ENCODE data around the gene SLC9A5. TPM values are rescaled to one million over a fixed set of nuclear protein-coding genes. Genes with fewer than 3 reads are reported as not detected.

SLC9A5 gene
- total RNA-seq, 1 donor from 2014 or later: 6.4 TPM

GRCh38 chr16:67247192-67248072 lies 1.3 kb upstream of the SLC9A5 start, which contains the start of gene FHOD1:
TSS of gene FHOD1 (minus strand) at chr16:67247481. CDS start at chr16:67247410, 71 bp downstream.
- Mint-ChIP-seq H3K27me3 (ENCODE audit: low read depth) (peaks cover 12% of the 10 kb centered on the region), H3K36me3 (ENCODE audit: low read depth) (peaks cover 6% of the 10 kb centered on the region), H3K4me1 (ENCODE audit: low read depth) (peaks cover 45% of the 10 kb centered on the region), H3K4me3 (ENCODE audit: low read depth) (peak within 1 kb of the TSS; percentile 82), H3K9me3 (no peaks in the 10 kb centered on the region), H3K27ac (peak within 1 kb of the TSS; percentile 77)
- DNase-seq (ENCODE audit: low spot score): peak; percentile 98
- intact Hi-C loops (cut with micrococcal nuclease): loop anchor here (2.0 to 10.0 kb wide), 6 partner anchors 31 to 597 kb away; partner anchors contain the start of genes ACD, AGRP, ATP6V0D1 and CENPT

GRCh38 chr16:67248073-67248400 lies 742 bp upstream of the SLC9A5 start:
- H3K36me3 Mint-ChIP-seq (ENCODE audit: low read depth): peaks cover 6% of the 10 kb centered on the region
- peak overlapping the region; percentile 82 for H3K4me3 Mint-ChIP-seq (ENCODE audit: low read depth)
- peaks cover 12% of the 10 kb centered on the region for H3K27me3 Mint-ChIP-seq (ENCODE audit: low read depth)
- intact Hi-C loops (cut with micrococcal nuclease): loop anchor here (5.0 to 10.0 kb wide), 4 partner anchors 66 to 597 kb away; partner anchors contain the start of genes AGRP, ATP6V0D1, CENPT and CES4A
- no peaks in the 10 kb centered on the region for H3K9me3 Mint-ChIP-seq
- H3K27ac Mint-ChIP-seq: peak overlapping the region; percentile 77
- no peak for DNase-seq (ENCODE audit: low spot score)
- peaks cover 43% of the 10 kb centered on the region for H3K4me1 Mint-ChIP-seq (ENCODE audit: low read depth)

- Mint-ChIP-seq H3K27ac (peak overlapping the region; percentile 57), H3K27me3 (ENCODE audit: low read depth) (peaks cover 12% of the 10 kb centered on the region), H3K4me3 (ENCODE audit: low read depth) (peak overlapping the region; percentile 80), H3K4me1 (ENCODE audit: low read depth) (peaks cover 30% of the 10 kb centered on the region), H3K36me3 (ENCODE audit: low read depth) (peaks cover 6% of the 10 kb centered on the region), H3K9me3 (no peaks in the 10 kb centered on the region)
- no peak for DNase-seq (ENCODE audit: low spot score)
- intact Hi-C loops (cut with micrococcal nuclease): loop anchor here (5.0 to 10.0 kb wide), 4 partner anchors 67 to 595 kb away; partner anchors contain the start of genes AGRP, ATP6V0D1, CENPT and CES4A
Measured at GRCh38 chr16:67249178-67250044, 632 bp downstream of the SLC9A5 start.

DNA sequence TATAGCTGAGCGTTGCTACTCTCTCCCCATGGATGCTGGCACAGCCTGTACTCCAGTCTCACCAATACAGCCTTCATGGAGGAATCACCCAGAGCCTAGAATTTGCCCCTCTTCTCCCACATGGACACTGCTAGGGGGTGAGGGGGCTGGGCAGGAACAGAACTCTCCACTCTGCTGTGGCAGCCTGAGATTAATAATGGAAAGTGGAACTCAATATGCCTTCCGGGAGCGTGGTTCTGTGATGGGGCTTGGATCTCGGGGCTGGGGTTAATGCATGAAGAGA lies 1.2 kb downstream of the SLC9A5 start:
- Mint-ChIP-seq H3K27ac (no peak overlapping the region), H3K9me3 (no peaks in the 10 kb centered on the region), H3K4me1 (ENCODE audit: low read depth) (peaks cover 24% of the 10 kb centered on the region), H3K4me3 (ENCODE audit: low read depth) (peak overlapping the region; percentile 80), H3K27me3 (ENCODE audit: low read depth) (peaks cover 12% of the 10 kb centered on the region), H3K36me3 (ENCODE audit: low read depth) (peaks cover 3% of the 10 kb centered on the region)
- intact Hi-C loops (cut with micrococcal nuclease): no loop called here
- no peak for DNase-seq (ENCODE audit: low spot score)

DNA sequence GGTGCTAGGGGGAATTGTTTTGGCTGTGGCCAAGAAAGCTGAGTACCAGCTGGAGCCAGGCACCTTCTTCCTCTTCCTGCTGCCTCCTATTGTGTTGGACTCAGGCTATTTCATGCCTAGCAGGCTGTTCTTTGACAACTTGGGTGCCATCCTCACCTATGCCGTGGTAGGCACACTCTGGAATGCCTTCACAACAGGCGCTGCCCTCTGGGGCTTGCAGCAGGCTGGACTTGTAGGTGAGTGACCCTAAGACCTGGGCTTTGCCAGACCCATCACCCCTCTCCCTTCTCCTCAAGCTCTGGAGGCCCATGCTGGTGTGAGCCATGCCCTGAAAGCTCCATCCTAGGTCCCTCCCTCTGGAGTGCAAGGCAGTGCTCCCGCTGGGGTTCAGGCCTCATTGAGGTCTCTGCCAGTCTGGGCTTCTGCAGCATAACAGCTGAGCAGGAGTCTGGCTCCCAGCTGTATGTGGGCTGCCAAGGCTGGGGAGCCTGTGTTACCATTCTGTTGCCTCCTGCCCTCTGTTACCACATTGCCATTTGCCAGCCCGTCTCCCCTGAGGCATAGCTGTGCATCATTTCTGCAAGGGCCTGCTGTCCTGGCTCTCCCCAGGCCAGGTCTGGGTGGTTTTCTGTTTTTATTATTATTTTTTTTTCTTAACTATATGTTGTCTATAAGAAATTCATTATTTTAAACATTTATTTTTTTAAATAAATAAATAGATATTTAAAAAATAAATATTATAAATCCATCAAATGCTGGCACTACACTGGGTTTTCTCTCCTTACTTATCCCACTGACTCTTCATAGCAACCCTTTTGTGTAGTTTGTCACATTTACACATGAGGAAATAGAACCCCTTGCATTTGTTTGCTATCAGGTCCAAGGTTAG lies 4.1 kb downstream of the SLC9A5 start:
- no peaks in the 10 kb centered on the region for H3K9me3 Mint-ChIP-seq
- no peaks in the 10 kb centered on the region for H3K36me3 Mint-ChIP-seq (ENCODE audit: low read depth)
- intact Hi-C loops (cut with micrococcal nuclease): no loop called here
- peaks cover 12% of the 10 kb centered on the region for H3K27me3 Mint-ChIP-seq (ENCODE audit: low read depth)
- no peak for DNase-seq (ENCODE audit: low spot score)
- H3K4me3 Mint-ChIP-seq (ENCODE audit: low read depth): no peak overlapping the region
- no peak overlapping the region for H3K27ac Mint-ChIP-seq
- peaks cover 15% of the 10 kb centered on the region for H3K4me1 Mint-ChIP-seq (ENCODE audit: low read depth)

DNA sequence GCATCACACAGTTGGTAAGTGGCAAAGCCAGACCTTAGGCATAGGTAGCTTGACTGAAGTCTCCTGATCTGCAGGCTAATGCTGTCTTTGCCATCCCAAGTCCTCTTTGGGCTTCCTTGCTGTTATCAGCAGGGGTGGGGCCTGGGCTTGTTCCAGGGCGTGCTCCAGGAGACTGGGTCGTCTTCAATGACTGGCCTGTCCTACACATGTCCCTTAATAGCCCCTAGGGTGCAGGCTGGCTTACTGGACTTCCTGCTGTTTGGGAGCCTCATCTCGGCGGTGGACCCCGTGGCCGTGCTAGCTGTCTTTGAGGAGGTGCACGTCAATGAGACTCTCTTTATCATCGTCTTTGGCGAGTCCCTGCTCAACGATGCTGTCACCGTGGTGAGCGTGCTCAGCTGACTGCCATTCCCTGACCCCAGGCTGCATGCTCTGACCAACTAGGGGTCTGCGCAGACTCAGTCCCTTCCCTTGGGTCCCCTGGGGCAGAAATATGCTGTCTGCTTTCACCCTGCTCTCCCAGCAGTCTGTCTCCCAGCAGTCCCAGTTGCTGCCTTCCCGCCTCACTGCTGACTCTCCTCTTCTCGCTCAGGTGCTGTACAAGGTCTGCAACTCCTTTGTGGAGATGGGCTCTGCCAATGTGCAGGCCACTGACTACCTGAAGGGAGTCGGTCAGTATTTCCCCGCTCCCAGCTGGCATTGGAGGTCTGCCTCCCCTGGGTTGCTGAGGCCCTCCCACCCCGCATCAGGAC lies 6.2 kb downstream of the SLC9A5 start:
- Mint-ChIP-seq H3K9me3 (no peaks in the 10 kb centered on the region), H3K4me1 (ENCODE audit: low read depth) (peaks cover 4% of the 10 kb centered on the region), H3K27ac (no peak overlapping the region), H3K4me3 (ENCODE audit: low read depth) (no peak overlapping the region), H3K36me3 (ENCODE audit: low read depth) (no peaks in the 10 kb centered on the region), H3K27me3 (ENCODE audit: low read depth) (peaks cover 4% of the 10 kb centered on the region)
- DNase-seq (ENCODE audit: low spot score): no peak
- intact Hi-C loops (cut with micrococcal nuclease): no loop called here

DNA sequence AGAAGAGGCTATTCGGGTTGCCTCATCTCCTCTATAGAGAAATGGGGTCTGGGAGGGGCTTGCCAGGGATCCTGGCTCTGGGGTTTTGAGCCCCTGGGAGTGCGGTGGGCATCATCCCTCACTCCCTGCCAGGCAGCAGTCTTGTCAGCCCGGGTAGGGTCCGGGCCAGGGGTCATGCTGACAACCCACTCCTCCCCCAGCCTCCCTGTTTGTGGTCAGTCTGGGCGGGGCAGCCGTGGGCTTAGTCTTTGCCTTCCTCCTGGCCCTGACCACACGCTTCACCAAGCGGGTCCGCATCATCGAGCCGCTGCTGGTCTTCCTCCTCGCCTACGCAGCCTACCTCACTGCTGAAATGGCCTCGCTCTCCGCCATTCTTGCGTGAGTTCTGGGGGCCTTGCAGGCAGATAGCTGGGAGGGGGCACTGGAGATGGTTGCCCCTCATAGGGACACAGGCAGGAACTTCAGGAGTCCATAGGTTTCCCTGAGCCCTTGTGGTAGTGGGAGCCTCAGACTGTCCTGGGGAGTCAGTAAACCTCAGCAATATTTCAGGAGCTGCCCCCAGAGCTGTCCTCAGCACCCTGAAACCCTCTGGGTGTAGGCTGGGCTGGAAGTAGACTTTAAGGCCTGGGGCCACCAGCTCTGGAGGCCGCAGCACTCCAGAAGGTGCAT lies 6.9 kb downstream of the SLC9A5 start:
- Mint-ChIP-seq H3K27me3 (ENCODE audit: low read depth) (no peaks in the 10 kb centered on the region), H3K9me3 (no peaks in the 10 kb centered on the region), H3K27ac (no peak overlapping the region), H3K4me1 (ENCODE audit: low read depth) (peaks cover 4% of the 10 kb centered on the region), H3K4me3 (ENCODE audit: low read depth) (no peak overlapping the region), H3K36me3 (ENCODE audit: low read depth) (no peaks in the 10 kb centered on the region)
- no peak for DNase-seq (ENCODE audit: low spot score)
- intact Hi-C loops (cut with micrococcal nuclease): no loop called here

DNA sequence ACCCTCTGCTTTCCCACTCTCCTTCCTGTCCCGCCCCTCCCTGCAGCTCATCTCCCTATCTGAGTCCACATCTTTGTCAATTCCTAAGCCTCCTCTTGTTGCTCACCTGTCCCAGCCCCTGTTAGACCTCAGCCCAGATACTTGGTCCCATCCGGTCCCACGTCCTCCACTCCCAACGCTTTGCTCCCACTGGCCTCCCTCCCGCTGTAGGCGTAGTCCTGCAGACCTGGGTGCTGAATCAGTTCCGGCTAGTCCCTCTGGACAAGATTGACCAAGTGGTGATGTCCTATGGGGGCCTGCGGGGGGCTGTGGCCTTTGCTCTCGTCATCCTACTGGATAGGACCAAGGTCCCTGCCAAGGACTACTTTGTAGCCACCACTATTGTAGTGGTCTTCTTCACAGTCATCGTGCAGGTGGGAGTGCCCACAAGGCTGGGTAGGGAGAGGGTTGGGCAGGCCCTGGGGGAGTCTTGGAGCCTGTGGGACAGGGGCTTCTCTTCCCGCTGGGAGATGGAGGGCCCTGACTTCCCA lies 8.0 kb downstream of the SLC9A5 start:
- DNase-seq (ENCODE audit: low spot score): no peak
- intact Hi-C loops (cut with micrococcal nuclease): no loop called here
- Mint-ChIP-seq H3K27ac (no peak overlapping the region), H3K4me3 (ENCODE audit: low read depth) (no peak overlapping the region), H3K36me3 (ENCODE audit: low read depth) (no peaks in the 10 kb centered on the region), H3K9me3 (no peaks in the 10 kb centered on the region), H3K4me1 (ENCODE audit: low read depth) (peaks cover 4% of the 10 kb centered on the region), H3K27me3 (ENCODE audit: low read depth) (no peaks in the 10 kb centered on the region)

DNA sequence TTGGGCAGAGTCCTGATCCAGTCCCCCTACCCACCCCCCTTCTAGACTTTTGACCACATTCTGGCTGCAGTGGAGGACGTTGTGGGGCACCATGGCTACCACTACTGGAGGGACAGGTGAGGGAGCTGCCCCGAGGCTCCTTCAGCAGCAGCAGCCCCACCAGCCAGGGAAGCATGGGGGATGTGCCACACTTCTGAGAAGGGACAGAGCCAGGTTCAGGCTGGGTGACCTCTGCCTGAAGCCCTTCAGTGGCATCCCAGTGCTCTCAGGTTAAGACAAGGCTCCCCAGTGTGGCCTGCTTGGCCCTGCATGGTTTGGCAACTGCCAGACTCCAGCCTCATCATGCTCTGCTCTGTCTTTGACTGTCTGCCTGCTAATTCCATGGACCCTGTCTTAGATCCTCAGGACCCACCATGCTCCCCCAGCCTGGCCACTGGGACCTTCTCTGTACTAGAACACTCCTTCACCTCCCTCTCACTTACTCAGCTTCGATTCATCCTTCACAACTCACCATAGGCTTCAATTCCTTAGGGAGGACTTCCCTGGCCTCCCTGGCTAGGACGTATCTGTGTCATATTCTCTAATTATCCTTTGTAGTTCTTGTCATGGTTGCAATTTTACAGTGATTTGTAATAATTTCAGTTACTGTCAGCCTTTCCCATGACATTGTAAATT lies 8.8 kb downstream of the SLC9A5 start:
- DNase-seq (ENCODE audit: low spot score): no peak
- Mint-ChIP-seq H3K4me1 (ENCODE audit: low read depth) (peaks cover 4% of the 10 kb centered on the region), H3K27ac (no peak overlapping the region), H3K36me3 (ENCODE audit: low read depth) (no peaks in the 10 kb centered on the region), H3K4me3 (ENCODE audit: low read depth) (no peak overlapping the region), H3K9me3 (no peaks in the 10 kb centered on the region), H3K27me3 (ENCODE audit: low read depth) (no peaks in the 10 kb centered on the region)
- intact Hi-C loops (cut with micrococcal nuclease): no loop called here

GRCh38 chr16:67258161-67258835 lies 9.5 kb downstream of the SLC9A5 start:
- Mint-ChIP-seq H3K9me3 (no peaks in the 10 kb centered on the region), H3K4me1 (ENCODE audit: low read depth) (peaks cover 4% of the 10 kb centered on the region), H3K27ac (no peak overlapping the region), H3K27me3 (ENCODE audit: low read depth) (no peaks in the 10 kb centered on the region), H3K36me3 (ENCODE audit: low read depth) (no peaks in the 10 kb centered on the region), H3K4me3 (ENCODE audit: low read depth) (no peak overlapping the region)
- intact Hi-C loops (cut with micrococcal nuclease): no loop called here
- no peak for DNase-seq (ENCODE audit: low spot score)
